ENCODE data around the gene LINC00632.
A peak's percentile ranks its signal among the peaks of the same experiment; 100 is the strongest.

The LINC00632 gene

GRCh38 chrX:140765043-140765784, 55.7 kb downstream of the LINC00632 start:
- DNase-seq (ENCODE audit: low read depth), result peak; percentile 54

GRCh38 chrX:140766024-140766611, 56.6 kb downstream of the LINC00632 start:
- DNase-seq (ENCODE audit: low read depth), result peak; percentile 56

GRCh38 chrX:140767646-140768045, 58.1 kb downstream of the LINC00632 start:
- DNase-seq (ENCODE audit: low read depth), result peak; percentile 6

GRCh38 chrX:140775211-140775610, 65.7 kb downstream of the LINC00632 start:
- DNase-seq (ENCODE audit: low read depth), result no peak

GRCh38 chrX:140776320-140776719, 66.8 kb downstream of the LINC00632 start:
- no peak for DNase-seq (ENCODE audit: low read depth)

- DNase-seq (ENCODE audit: low read depth), result no peak
Observed at GRCh38 chrX:140794642-140795041, 85.1 kb downstream of the LINC00632 start.

GRCh38 chrX:140799216-140799615, 89.7 kb downstream of the LINC00632 start:
- DNase-seq (ENCODE audit: low read depth), result peak; percentile 2

DNA sequence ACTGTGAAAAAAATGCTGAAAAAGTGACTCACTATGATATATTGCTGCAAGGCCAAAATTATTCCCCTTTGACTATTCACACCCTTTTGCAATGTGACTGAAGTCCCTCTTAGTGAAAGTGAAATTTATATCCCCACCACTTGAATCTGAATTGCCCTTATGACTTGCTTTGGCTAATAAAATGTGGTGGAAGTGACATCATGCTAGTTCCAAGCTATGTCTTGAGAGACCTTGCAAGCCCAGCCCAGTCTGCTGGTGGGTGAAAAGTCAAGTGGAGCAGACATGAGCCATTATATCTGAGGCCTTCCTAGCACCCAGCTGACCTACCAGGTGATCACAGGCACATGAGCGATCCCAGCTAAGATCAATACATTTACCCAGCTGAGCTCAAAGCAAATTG, 94.7 kb downstream of the LINC00632 start:
- DNase-seq (ENCODE audit: low read depth), result no peak

DNA sequence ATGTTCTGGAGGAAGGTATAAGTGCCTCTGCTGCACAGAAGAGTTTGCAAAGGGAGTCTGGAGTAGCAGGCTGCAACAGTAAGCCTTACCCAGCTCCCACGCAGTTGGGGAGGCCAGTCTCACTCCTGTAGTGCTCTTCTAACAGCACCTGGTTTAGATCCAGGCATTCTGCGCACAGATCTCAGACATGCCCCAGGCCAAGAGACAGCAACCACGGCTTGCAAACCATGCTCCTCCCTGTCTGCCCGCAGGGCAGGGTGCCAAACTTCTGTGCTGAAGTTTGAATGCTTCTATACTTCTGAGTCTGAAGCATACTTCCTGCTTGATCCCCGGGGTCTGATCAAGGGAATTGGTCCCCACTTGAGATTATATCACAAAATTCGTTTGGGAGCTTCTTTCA, 106.3 kb downstream of the LINC00632 start:
- DNase-seq (ENCODE audit: low read depth), result peak; percentile 49

DNA sequence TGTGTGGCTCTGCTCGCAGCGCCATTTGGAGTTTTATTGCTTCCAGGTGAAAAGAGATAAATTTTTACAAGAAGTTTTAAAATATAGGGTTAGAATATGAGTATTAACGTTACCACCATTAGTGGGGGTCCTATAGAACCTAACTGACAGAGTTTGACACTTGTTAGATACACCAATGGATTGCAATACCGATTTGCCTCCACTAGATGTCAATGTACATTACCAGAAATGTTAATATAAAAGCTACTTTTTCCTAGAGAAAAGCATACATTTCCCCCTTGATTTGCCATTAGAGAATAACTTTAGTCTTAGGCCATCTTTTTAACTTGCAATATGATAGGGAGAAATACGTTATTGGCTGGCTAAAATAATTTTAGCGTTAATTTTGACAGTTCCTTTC, 108.4 kb downstream of the LINC00632 start:
- peak; percentile 31 for DNase-seq (ENCODE audit: low read depth)

DNA sequence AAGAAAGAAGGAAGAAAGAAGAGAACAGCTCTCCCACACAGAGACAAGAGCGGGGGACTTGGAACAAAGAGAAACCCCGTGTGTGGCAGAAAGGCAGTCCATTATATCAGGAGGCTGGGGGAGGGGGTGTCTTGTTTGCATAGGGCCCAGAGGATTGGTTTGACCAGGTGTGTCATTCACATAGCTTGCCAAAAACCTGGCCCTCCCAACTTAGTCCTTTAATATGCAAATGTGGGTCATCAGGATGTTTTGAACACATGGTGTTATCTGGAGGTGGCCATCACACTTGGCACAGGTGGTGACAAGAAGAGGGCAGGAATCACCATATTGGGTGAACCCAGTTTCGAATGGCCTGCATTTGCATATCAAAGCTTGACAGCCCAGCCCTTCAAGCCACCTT, 111.7 kb downstream of the LINC00632 start:
- no peak for DNase-seq (ENCODE audit: low read depth)

GRCh38 chrX:140822184-140822583, 112.6 kb downstream of the LINC00632 start:
- DNase-seq (ENCODE audit: low read depth), result no peak

- no peak for DNase-seq (ENCODE audit: low read depth)
Observed at GRCh38 chrX:140822861-140823260, 113.3 kb downstream of the LINC00632 start.

DNA sequence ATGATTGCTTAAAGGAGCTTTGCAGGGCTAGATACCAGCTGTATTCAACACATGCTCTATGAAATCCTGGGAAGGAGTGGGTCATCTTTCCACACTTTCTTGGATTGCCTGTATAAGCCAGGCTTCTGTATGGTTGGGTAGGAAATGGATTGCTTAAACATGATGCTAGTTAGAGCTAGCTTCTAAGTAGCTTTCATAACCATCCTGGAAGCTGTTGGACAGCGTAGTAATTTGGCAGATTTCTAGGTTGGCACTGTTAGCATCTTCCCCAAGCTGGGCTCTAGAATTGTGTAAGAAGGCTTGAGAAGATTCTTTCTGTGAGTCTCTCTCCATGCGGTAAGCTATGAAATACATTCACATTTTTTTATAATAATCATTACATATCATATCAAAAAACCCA, 127.3 kb downstream of the LINC00632 start:
- no peak for DNase-seq (ENCODE audit: low read depth)

All from iris pigment epithelial cell (primary cell).